Measurements from ENCODE around the gene PIK3C3. TPM values are rescaled to one million over a fixed set of nuclear protein-coding genes. Genes with fewer than 3 reads are reported as not detected.

PIK3C3 gene
- polyA plus RNA-seq, 1 of the 3 experiments (the other 2 are of a cell fraction): 26.9 TPM

DNA sequence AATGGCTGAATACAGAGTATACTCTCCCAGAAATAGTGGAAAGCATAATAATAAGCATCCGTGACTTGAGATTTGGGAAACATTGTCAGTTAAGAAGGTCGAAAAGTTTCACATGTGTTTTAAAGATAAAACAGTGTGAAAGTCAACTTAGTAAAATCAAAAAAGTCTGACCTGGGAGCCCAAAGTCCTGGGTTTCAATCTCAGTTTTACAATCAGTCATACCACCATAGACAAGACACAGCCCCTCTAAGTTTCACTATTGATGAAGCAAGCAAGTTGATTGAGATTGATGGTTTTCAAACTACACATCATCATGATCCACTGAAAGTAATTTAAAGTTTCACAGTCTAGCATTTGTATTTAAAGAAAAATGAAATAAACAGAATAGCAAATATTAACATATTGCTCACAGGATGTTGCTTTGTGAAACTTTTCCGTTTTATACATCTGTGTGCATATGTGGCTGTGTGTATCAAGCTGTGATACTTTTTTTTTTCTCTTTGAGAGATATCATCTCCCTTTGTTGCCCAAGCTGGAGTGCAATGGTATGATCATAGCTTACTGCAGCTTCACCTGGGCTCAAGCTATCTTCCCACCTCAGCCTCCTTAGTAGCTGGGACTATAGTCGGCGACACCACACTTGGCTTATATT is 71.1 kb downstream of the PIK3C3 start:
- peaks cover 17% of the 10 kb centered on the region for H3F3A ChIP-seq (replicated peaks; ENCODE audit: insufficient read depth)

More for the DNA sequence above, 71.1 kb downstream of the PIK3C3 start:
- TF ChIP-seq ELF1 (IDR thresholded peaks at IDR 0.05) (no peak), FOXM1 (IDR thresholded peaks at IDR 0.05; ENCODE audit: low read depth) (no peak), FOXJ3 (CRISPR knock-in tag; IDR thresholded peaks at IDR 0.05) (no peak), RXRA (IDR thresholded peaks at IDR 0.05; ENCODE audit: borderline replicate concordance, low read depth) (no peak), SMC3 (IDR thresholded peaks at IDR 0.05; ENCODE audit: low read depth, low read length) (no peak), TCF12 (IDR thresholded peaks at IDR 0.05) (no peak), FOSL2 (IDR thresholded peaks at IDR 0.05; ENCODE audit: borderline replicate concordance, low read depth) (no peak), RAD21 (IDR thresholded peaks at IDR 0.05; ENCODE audit: low read length) (no peak), TAF1 (IDR thresholded peaks at IDR 0.05; ENCODE audit: borderline replicate concordance, low read depth, low read length) (no peak), RFX5 (IDR thresholded peaks at IDR 0.05; ENCODE audit: low read length) (no peak), JUND (IDR thresholded peaks at IDR 0.05) (no peak), MEF2A (IDR thresholded peaks at IDR 0.05; ENCODE audit: borderline replicate concordance, low read depth) (no peak), RCOR1 (IDR thresholded peaks at IDR 0.05; ENCODE audit: low read length) (no peak), NFIC (IDR thresholded peaks at IDR 0.05; ENCODE audit: borderline replicate concordance) (no peak)
- TF ChIP-seq, protein P1, sequence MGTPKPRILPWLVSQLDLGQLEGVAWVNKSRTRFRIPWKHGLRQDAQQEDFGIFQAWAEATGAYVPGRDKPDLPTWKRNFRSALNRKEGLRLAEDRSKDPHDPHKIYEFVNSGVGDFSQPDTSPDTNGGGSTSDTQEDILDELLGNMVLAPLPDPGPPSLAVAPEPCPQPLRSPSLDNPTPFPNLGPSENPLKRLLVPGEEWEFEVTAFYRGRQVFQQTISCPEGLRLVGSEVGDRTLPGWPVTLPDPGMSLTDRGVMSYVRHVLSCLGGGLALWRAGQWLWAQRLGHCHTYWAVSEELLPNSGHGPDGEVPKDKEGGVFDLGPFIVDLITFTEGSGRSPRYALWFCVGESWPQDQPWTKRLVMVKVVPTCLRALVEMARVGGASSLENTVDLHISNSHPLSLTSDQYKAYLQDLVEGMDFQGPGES (IDR thresholded peaks at IDR 0.05; ENCODE audit: low read depth, low read length): no peak
- TF ChIP-seq, protein P2, sequence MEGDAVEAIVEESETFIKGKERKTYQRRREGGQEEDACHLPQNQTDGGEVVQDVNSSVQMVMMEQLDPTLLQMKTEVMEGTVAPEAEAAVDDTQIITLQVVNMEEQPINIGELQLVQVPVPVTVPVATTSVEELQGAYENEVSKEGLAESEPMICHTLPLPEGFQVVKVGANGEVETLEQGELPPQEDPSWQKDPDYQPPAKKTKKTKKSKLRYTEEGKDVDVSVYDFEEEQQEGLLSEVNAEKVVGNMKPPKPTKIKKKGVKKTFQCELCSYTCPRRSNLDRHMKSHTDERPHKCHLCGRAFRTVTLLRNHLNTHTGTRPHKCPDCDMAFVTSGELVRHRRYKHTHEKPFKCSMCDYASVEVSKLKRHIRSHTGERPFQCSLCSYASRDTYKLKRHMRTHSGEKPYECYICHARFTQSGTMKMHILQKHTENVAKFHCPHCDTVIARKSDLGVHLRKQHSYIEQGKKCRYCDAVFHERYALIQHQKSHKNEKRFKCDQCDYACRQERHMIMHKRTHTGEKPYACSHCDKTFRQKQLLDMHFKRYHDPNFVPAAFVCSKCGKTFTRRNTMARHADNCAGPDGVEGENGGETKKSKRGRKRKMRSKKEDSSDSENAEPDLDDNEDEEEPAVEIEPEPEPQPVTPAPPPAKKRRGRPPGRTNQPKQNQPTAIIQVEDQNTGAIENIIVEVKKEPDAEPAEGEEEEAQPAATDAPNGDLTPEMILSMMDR (IDR thresholded peaks at IDR 0.05): no peak
- TF ChIP-seq, protein P3, sequence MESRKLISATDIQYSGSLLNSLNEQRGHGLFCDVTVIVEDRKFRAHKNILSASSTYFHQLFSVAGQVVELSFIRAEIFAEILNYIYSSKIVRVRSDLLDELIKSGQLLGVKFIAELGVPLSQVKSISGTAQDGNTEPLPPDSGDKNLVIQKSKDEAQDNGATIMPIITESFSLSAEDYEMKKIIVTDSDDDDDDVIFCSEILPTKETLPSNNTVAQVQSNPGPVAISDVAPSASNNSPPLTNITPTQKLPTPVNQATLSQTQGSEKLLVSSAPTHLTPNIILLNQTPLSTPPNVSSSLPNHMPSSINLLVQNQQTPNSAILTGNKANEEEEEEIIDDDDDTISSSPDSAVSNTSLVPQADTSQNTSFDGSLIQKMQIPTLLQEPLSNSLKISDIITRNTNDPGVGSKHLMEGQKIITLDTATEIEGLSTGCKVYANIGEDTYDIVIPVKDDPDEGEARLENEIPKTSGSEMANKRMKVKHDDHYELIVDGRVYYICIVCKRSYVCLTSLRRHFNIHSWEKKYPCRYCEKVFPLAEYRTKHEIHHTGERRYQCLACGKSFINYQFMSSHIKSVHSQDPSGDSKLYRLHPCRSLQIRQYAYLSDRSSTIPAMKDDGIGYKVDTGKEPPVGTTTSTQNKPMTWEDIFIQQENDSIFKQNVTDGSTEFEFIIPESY (IDR thresholded peaks at IDR 0.05; ENCODE audit: borderline replicate concordance, low read depth): no peak
- TF ChIP-seq, protein P4, sequence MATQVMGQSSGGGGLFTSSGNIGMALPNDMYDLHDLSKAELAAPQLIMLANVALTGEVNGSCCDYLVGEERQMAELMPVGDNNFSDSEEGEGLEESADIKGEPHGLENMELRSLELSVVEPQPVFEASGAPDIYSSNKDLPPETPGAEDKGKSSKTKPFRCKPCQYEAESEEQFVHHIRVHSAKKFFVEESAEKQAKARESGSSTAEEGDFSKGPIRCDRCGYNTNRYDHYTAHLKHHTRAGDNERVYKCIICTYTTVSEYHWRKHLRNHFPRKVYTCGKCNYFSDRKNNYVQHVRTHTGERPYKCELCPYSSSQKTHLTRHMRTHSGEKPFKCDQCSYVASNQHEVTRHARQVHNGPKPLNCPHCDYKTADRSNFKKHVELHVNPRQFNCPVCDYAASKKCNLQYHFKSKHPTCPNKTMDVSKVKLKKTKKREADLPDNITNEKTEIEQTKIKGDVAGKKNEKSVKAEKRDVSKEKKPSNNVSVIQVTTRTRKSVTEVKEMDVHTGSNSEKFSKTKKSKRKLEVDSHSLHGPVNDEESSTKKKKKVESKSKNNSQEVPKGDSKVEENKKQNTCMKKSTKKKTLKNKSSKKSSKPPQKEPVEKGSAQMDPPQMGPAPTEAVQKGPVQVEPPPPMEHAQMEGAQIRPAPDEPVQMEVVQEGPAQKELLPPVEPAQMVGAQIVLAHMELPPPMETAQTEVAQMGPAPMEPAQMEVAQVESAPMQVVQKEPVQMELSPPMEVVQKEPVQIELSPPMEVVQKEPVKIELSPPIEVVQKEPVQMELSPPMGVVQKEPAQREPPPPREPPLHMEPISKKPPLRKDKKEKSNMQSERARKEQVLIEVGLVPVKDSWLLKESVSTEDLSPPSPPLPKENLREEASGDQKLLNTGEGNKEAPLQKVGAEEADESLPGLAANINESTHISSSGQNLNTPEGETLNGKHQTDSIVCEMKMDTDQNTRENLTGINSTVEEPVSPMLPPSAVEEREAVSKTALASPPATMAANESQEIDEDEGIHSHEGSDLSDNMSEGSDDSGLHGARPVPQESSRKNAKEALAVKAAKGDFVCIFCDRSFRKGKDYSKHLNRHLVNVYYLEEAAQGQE (IDR thresholded peaks at IDR 0.05; ENCODE audit: low read depth, low read length): no peak
- TF ChIP-seq, protein P5, sequence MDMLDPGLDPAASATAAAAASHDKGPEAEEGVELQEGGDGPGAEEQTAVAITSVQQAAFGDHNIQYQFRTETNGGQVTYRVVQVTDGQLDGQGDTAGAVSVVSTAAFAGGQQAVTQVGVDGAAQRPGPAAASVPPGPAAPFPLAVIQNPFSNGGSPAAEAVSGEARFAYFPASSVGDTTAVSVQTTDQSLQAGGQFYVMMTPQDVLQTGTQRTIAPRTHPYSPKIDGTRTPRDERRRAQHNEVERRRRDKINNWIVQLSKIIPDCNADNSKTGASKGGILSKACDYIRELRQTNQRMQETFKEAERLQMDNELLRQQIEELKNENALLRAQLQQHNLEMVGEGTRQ (IDR thresholded peaks at IDR 0.05; ENCODE audit: borderline replicate concordance, low read depth, low read length): no peak
- TF ChIP-seq, protein P6, sequence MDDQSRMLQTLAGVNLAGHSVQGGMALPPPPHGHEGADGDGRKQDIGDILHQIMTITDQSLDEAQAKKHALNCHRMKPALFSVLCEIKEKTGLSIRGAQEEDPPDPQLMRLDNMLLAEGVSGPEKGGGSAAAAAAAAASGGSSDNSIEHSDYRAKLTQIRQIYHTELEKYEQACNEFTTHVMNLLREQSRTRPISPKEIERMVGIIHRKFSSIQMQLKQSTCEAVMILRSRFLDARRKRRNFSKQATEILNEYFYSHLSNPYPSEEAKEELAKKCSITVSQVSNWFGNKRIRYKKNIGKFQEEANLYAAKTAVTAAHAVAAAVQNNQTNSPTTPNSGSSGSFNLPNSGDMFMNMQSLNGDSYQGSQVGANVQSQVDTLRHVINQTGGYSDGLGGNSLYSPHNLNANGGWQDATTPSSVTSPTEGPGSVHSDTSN (IDR thresholded peaks at IDR 0.05): no peak
- no peak overlapping the region for H3K4me2 ChIP-seq
- WGBS (ENCODE audit: low lambda C conversion rate): 98% methylated on average over 5 of the region's 5 CpGs
- no peak overlapping the region for H2AFZ ChIP-seq (ENCODE audit: low read depth)
- H3K36me3 ChIP-seq (replicated peaks in 1 of 2; ENCODE audit: control insufficient read depth in 1 of 2, insufficient read depth in 2 of 2, low read length in 1 of 2): peaks cover 58 to 66% of the 10 kb centered on the region in 2 experiments
- no peaks in the 10 kb centered on the region for H4K20me1 ChIP-seq (ENCODE audit: insufficient read depth)
- peaks cover 0 to 3% of the 10 kb centered on the region in 2 experiments; a peak in 2 of 4 replicates for H3K4me1 ChIP-seq (ENCODE audit: control insufficient read depth in 1 of 2, insufficient read depth in 2 of 2, low read depth in 1 of 2, low read length in 1 of 2)
- ChIA-PET CTCF (interaction anchor here (0.7 to 4.5 kb wide), 4 partner anchors 11 to 27 kb away, joined by 4 to 91 read pairs (median 38); no protein-coding TSS in a partner anchor), POLR2A (no interaction called here)
- no peaks in the 10 kb centered on the region for H3K79me2 ChIP-seq (ENCODE audit: insufficient read depth)
- H3K27me3 ChIP-seq (ENCODE audit: insufficient read depth): no peaks in the 10 kb centered on the region
- H3K4me3 ChIP-seq (ENCODE audit: low read depth in 2 of 2, low read length in 1 of 2): no peak overlapping the region
- H3K27ac ChIP-seq (ENCODE audit: low read depth in 2 of 2, low read length in 1 of 2): no peak overlapping the region
- no peaks in the 10 kb centered on the region for H3K9me2 ChIP-seq
- H3K9me3 ChIP-seq: no peaks in the 10 kb centered on the region
- H3K9ac ChIP-seq: no peak overlapping the region
- DNase-seq: no peak

Measured in SK-N-SH (cell line).